Measurements from ENCODE around the gene SYT12. TPM values are rescaled to one million over a fixed set of nuclear protein-coding genes. Genes with fewer than 3 reads are reported as not detected.

SYT12 gene
- total RNA-seq, 1 experiment from 2014 or later, result 4.3 TPM

DNA sequence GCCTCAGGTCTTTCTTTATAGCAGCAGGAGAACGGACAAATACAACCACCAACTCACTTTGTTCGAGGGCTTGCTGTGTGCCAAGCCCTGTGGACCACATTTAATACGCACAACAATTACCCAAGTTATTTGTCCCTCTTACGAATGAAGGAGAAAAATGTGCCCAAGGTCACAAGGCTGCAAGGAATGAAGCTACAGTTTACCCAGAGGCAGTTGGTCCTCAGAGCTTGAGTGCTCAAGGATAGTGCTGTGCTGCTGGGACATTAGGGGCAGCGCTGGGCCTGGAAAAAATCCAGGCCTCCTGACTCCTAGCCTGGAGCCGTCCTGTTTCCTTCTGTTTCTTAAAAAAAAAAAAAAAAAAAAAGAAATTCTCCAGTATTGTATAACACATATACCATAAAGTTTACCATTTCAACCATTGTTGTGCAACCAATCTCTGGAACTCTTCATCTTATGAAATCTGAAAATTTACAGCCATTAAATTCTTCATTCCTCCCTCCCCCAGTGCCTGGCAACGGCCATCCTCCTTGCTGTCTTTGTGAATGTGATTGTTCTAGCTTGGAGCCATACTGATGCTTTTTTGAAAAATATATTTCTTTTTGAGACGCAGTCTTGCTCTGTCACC is 48.9 kb upstream of the SYT12 start:
- Histone ChIP-seq H3K4me2 (ENCODE audit: low read length) (no peak overlapping the region), H3K27ac (ENCODE audit: low read depth, low read length) (no peak overlapping the region), H3K9me2 (ENCODE audit: insufficient read depth) (no peaks in the 10 kb centered on the region), H3K4me3 (replicated peaks in 1 of 2; ENCODE audit: low read depth in 1 of 2, low read length in 2 of 2) (no peak overlapping the region), H2AFZ (ENCODE audit: low read depth, low read length, poor library complexity, severe bottlenecking) (no peak overlapping the region), H3K27me3 (ENCODE audit: insufficient read depth, low read length) (no peaks in the 10 kb centered on the region), H3K36me3 (ENCODE audit: control insufficient read depth in 1 of 2, insufficient read depth in 2 of 2, low read length in 2 of 2) (no peaks in the 10 kb centered on the region), H3K9me3 (ENCODE audit: control insufficient read depth in 1 of 2, insufficient read depth in 1 of 2, low read depth in 1 of 2, low read length in 2 of 2) (no peaks in the 10 kb centered on the region), H3K4me1 (ENCODE audit: control insufficient read depth in 1 of 2, insufficient read depth in 2 of 2, low read length in 2 of 2) (peaks cover 10 to 46% of the 10 kb centered on the region in 2 experiments), H4K20me1 (ENCODE audit: insufficient read depth) (no peaks in the 10 kb centered on the region), H3K9ac (ENCODE audit: low read length) (no peak overlapping the region), H3K79me2 (ENCODE audit: insufficient read depth, low read length) (no peaks in the 10 kb centered on the region)
- ChIA-PET POLR2A (no interaction called here), RAD21 (ENCODE audit: low non-redundant PET in 1 of 2, low total read pairs in 2 of 2, uncharacterized antibody in 2 of 2, unreplicated experiment in 2 of 2) (no interaction called here), CTCF (interaction anchor here (0.5 kb wide), 1 partner anchor 50 kb away, joined by 3 read pairs; no protein-coding TSS in a partner anchor)
- no TSS peak for BruUV-seq (replicated peaks)
- intact Hi-C loops (cut with micrococcal nuclease), result loop anchor here (5.0 kb wide), 1 partner anchor 82 kb away; no protein-coding TSS in a partner anchor
- no peak for DNase-seq (ENCODE audit: low read depth, low spot score)
- ATAC-seq, result no peak
- TF ChIP-seq ZNF274 (IDR thresholded peaks at IDR 0.05; ENCODE audit: low read depth, low read length) (no peak), CEBPB (IDR thresholded peaks at IDR 0.05; ENCODE audit: low read depth) (no peak), EZH2phosphoT487 (IDR thresholded peaks at IDR 0.05; ENCODE audit: borderline replicate concordance) (no peak), TCF7L2 (IDR thresholded peaks at IDR 0.05; ENCODE audit: borderline replicate concordance, extremely low read depth, insufficient read depth, insufficient read length) (no peak), CBX3 (IDR thresholded peaks at IDR 0.05; ENCODE audit: low read depth) (no peak), ELF1 (IDR thresholded peaks at IDR 0.05; ENCODE audit: borderline replicate concordance, low read depth) (no peak), RAD21 (IDR thresholded peaks at IDR 0.05; ENCODE audit: low read depth) (no peak), FOSL1 (IDR thresholded peaks at IDR 0.05; ENCODE audit: low read depth) (no peak), SIN3A (IDR thresholded peaks at IDR 0.05; ENCODE audit: low read depth) (no peak), EGR1 (IDR thresholded peaks at IDR 0.05; ENCODE audit: low read depth) (no peak), YY1 (IDR thresholded peaks at IDR 0.05; ENCODE audit: extremely low read depth, insufficient replicate concordance, low read depth, low read length) (no peak), POLR2A (IDR thresholded peaks at IDR 0.05; ENCODE audit: borderline replicate concordance, extremely low read depth, insufficient read depth, insufficient read length) (no peak), JUND (IDR thresholded peaks at IDR 0.05) (no peak), SRF (IDR thresholded peaks at IDR 0.05; ENCODE audit: low read depth) (no peak)
- TF ChIP-seq, protein P1, sequence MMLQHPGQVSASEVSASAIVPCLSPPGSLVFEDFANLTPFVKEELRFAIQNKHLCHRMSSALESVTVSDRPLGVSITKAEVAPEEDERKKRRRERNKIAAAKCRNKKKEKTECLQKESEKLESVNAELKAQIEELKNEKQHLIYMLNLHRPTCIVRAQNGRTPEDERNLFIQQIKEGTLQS (IDR thresholded peaks at IDR 0.05), result no peak
- TF ChIP-seq, protein P2, sequence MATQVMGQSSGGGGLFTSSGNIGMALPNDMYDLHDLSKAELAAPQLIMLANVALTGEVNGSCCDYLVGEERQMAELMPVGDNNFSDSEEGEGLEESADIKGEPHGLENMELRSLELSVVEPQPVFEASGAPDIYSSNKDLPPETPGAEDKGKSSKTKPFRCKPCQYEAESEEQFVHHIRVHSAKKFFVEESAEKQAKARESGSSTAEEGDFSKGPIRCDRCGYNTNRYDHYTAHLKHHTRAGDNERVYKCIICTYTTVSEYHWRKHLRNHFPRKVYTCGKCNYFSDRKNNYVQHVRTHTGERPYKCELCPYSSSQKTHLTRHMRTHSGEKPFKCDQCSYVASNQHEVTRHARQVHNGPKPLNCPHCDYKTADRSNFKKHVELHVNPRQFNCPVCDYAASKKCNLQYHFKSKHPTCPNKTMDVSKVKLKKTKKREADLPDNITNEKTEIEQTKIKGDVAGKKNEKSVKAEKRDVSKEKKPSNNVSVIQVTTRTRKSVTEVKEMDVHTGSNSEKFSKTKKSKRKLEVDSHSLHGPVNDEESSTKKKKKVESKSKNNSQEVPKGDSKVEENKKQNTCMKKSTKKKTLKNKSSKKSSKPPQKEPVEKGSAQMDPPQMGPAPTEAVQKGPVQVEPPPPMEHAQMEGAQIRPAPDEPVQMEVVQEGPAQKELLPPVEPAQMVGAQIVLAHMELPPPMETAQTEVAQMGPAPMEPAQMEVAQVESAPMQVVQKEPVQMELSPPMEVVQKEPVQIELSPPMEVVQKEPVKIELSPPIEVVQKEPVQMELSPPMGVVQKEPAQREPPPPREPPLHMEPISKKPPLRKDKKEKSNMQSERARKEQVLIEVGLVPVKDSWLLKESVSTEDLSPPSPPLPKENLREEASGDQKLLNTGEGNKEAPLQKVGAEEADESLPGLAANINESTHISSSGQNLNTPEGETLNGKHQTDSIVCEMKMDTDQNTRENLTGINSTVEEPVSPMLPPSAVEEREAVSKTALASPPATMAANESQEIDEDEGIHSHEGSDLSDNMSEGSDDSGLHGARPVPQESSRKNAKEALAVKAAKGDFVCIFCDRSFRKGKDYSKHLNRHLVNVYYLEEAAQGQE (IDR thresholded peaks at IDR 0.05; ENCODE audit: low read depth), result no peak
- TF ChIP-seq, protein P3, sequence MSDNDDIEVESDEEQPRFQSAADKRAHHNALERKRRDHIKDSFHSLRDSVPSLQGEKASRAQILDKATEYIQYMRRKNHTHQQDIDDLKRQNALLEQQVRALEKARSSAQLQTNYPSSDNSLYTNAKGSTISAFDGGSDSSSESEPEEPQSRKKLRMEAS (IDR thresholded peaks at IDR 0.05), result no peak
- TF ChIP-seq, protein P4, sequence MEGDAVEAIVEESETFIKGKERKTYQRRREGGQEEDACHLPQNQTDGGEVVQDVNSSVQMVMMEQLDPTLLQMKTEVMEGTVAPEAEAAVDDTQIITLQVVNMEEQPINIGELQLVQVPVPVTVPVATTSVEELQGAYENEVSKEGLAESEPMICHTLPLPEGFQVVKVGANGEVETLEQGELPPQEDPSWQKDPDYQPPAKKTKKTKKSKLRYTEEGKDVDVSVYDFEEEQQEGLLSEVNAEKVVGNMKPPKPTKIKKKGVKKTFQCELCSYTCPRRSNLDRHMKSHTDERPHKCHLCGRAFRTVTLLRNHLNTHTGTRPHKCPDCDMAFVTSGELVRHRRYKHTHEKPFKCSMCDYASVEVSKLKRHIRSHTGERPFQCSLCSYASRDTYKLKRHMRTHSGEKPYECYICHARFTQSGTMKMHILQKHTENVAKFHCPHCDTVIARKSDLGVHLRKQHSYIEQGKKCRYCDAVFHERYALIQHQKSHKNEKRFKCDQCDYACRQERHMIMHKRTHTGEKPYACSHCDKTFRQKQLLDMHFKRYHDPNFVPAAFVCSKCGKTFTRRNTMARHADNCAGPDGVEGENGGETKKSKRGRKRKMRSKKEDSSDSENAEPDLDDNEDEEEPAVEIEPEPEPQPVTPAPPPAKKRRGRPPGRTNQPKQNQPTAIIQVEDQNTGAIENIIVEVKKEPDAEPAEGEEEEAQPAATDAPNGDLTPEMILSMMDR (IDR thresholded peaks at IDR 0.05 in 2 of 3, conservative IDR thresholded peaks at IDR 0.05 in 1 of 3; ENCODE audit: borderline replicate concordance in 1 of 3, insufficient read depth in 1 of 3, low read depth in 2 of 3, low read length in 2 of 3), result no peak
